Liver (tissue), 3 donors: ENCODE measurements around the gene ABHD8.

ENCODE experiments used
- CTCF ChIP-seq: fragments of 150-350 bp; IDR thresholded peaks from 2 replicates; pipeline ENCODE4 v1.5.1; 2017; ENCODE audit warnings: improper control_type of control experiment, low read depth, low read length; ENCODE audit not compliant: missing input control
- FOXA1 ChIP-seq: IDR thresholded peaks from 2 replicates; pipeline ENCODE4 v1.6.1; 2016; ENCODE audit warnings: antibody characterized with exemption
- MAX ChIP-seq: IDR thresholded peaks from 2 replicates; pipeline ENCODE4 v1.6.1; 2016; ENCODE audit warnings: antibody characterized with exemption
- SP1 ChIP-seq: IDR thresholded peaks from 2 replicates; pipeline ENCODE4 v1.6.1; 2018; ENCODE audit warnings: antibody characterized with exemption, mild to moderate bottlenecking
- TAF1 ChIP-seq: conservative IDR thresholded peaks from 2 replicates; pipeline ENCODE4 v1.6.1; 2016; ENCODE audit warnings: antibody characterized with exemption, mild to moderate bottlenecking
- YY1 ChIP-seq: IDR thresholded peaks from 2 replicates; pipeline ENCODE4 v1.6.1; 2016; ENCODE audit warnings: antibody characterized with exemption, mild to moderate bottlenecking
- donor health status: healthy.
- donor health status: healthy.

- TF ChIP-seq CTCF (no peak), MAX (no peak), TAF1 (no peak), SP1 (no peak), YY1 (no peak), FOXA1 (no peak)
These were observed 7.0 kb downstream of the ABHD8 start for GRCh38 chr19:17296273-17296672.
